ENCODE results near the gene TSPYL4. TPM values are rescaled to one million over a fixed set of nuclear protein-coding genes. Genes with fewer than 3 reads are reported as not detected.

Gene TSPYL4
- total RNA-seq, 4 donors from 2014 or later: 5.8 to 9.1 (median 7.2) TPM

DNA sequence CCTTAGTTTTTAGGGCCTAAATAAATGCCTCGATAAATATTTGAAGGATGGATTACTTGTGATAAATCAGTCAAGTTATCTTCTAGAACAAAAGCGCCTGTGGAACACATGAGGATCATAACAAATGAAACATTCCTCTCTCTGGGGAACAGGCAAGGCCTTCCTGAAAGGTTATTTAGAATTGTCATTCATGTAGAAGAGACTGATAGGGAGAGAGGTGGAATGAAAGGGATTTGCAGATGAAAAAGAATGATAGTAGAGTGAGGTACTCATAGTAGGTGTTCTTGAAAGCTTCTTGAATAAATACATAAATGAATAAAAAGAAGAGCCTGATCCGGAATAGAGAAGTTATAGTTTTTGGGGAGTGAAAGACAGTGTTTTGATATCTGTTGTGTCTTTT, 30.5 kb downstream of the TSPYL4 start:
- H3K4me3 ChIP-seq: no peak overlapping the region
- H3K27ac ChIP-seq: no peak overlapping the region
- H3K9me3 ChIP-seq: no peaks in the 10 kb centered on the region

DNA sequence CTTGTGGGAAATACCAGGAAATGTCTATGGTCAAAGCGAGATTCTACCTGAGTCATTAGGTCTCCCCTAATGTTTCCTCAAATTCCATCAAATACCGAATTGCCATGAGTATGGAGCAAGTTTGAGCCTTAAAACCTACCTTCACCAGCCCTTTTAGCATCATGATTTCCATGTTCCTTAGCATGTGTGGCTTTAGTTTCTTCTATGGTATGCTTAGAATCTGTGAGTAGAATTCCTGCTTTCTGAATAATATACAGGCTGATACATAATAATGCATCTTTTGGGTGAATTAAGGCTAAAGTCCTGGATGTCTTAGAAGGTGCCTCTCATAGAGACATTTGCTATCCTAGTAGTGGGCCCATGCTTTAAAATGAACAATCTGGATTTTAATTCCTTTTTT, 32.0 kb downstream of the TSPYL4 start:
- Histone ChIP-seq H3K27ac (no peak overlapping the region), H3K4me1 (no peaks in the 10 kb centered on the region), H3K9me3 (no peaks in the 10 kb centered on the region), H3K27me3 (no peaks in the 10 kb centered on the region), H3K4me3 (no peak overlapping the region), H3K36me3 (peaks cover 0 to 3% (median 0%) of the 10 kb centered on the region in 3 donors)
- DNase-seq: no peak
- TF ChIP-seq, protein P1, sequence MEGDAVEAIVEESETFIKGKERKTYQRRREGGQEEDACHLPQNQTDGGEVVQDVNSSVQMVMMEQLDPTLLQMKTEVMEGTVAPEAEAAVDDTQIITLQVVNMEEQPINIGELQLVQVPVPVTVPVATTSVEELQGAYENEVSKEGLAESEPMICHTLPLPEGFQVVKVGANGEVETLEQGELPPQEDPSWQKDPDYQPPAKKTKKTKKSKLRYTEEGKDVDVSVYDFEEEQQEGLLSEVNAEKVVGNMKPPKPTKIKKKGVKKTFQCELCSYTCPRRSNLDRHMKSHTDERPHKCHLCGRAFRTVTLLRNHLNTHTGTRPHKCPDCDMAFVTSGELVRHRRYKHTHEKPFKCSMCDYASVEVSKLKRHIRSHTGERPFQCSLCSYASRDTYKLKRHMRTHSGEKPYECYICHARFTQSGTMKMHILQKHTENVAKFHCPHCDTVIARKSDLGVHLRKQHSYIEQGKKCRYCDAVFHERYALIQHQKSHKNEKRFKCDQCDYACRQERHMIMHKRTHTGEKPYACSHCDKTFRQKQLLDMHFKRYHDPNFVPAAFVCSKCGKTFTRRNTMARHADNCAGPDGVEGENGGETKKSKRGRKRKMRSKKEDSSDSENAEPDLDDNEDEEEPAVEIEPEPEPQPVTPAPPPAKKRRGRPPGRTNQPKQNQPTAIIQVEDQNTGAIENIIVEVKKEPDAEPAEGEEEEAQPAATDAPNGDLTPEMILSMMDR (IDR thresholded peaks at IDR 0.05): no peak
- no peak for TF ChIP-seq POLR2A (IDR thresholded peaks at IDR 0.05)

More for the DNA sequence above, 30.5 kb downstream of the TSPYL4 start:
- TF ChIP-seq, protein P1 (IDR thresholded peaks at IDR 0.05): no peak
- no peak for TF ChIP-seq POLR2A (IDR thresholded peaks at IDR 0.05)
- Histone ChIP-seq H3K4me1 (no peaks in the 10 kb centered on the region), H3K36me3 (peaks cover 0 to 3% (median 0%) of the 10 kb centered on the region in 3 donors), H3K27me3 (no peaks in the 10 kb centered on the region)
- DNase-seq: no peak

DNA sequence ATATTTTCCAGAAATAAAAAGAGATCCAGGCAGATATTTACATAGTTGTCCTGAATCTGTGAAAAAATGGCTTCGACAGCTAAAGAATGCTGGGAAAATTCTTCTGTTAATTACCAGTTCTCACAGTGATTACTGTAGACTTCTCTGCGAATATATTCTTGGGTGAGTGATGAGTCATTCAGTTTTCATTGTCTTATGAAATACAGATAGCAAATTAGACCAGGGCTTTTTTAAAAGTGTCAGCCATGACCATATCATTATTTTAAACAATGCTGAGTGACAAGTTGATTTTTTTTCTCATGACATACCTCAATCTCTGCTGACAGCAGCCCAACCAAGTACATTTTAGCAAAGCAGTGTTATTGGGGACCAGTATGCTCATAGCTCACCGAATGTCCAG, 32.8 kb downstream of the TSPYL4 start:
- H3K4me1 ChIP-seq: no peaks in the 10 kb centered on the region
- H3K4me3 ChIP-seq: no peak overlapping the region
- peaks cover 0 to 3% (median 0%) of the 10 kb centered on the region in 3 donors for H3K36me3 ChIP-seq
- no peak overlapping the region for H3K27ac ChIP-seq
- H3K27me3 ChIP-seq: no peaks in the 10 kb centered on the region
- H3K9me3 ChIP-seq: no peaks in the 10 kb centered on the region
- DNase-seq: no peak
- TF ChIP-seq, protein P1 (IDR thresholded peaks at IDR 0.05): no peak
- no peak for TF ChIP-seq POLR2A (IDR thresholded peaks at IDR 0.05)

DNA sequence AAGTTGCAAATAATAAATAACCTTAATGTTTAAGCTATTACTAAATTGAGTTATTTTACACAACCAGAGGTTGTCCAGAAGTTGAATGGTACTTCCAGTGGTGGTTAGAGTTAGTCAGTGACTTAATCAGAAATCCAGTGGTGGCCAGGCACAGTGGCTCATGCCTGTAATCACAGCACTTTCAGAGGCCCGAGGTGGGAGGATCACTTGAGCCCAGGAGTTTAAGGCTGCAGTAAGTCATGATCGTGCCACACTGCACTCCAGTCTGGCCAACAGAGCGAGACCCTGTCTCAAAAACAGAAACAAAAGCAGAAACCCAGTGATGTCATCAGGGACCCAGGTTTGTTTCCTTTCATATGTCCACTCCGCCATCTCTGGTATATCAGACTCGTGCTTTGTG, 35.0 kb downstream of the TSPYL4 start:
- no peak for TF ChIP-seq POLR2A (IDR thresholded peaks at IDR 0.05)
- TF ChIP-seq, protein P1 (IDR thresholded peaks at IDR 0.05): no peak
- H3K27ac ChIP-seq: no peak overlapping the region
- H3K36me3 ChIP-seq: peaks cover 0 to 3% (median 0%) of the 10 kb centered on the region in 3 donors
- no peak for DNase-seq
- no peaks in the 10 kb centered on the region for H3K4me1 ChIP-seq
- H3K4me3 ChIP-seq: no peak overlapping the region
- H3K9me3 ChIP-seq: no peaks in the 10 kb centered on the region
- no peaks in the 10 kb centered on the region for H3K27me3 ChIP-seq

DNA sequence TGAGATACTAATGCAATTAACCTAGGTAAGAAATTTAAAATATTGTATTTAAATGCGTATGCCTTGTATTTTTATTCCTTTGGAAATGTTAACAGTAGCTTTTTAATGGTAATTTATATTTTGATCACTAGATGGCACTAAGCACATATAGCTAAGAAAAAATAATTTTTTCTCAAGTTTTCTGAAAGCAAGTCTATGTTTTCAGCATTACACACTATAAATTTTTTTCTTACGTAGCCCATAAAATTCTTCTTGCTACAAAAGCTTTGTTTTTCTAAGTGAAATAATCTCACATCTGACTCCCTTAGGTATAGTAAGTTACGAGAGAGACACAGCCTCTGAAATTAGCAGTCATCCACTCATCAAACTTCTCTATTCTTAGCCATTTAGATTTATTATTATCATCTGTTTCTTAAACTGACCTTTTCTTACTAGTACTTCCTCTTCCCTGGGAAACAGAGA, 35.7 kb downstream of the TSPYL4 start:
- peaks cover 0 to 3% (median 0%) of the 10 kb centered on the region in 3 donors for H3K36me3 ChIP-seq
- H3K4me1 ChIP-seq: no peaks in the 10 kb centered on the region
- DNase-seq: no peak
- no peaks in the 10 kb centered on the region for H3K9me3 ChIP-seq
- no peak overlapping the region for H3K27ac ChIP-seq
- H3K4me3 ChIP-seq: no peak overlapping the region
- no peaks in the 10 kb centered on the region for H3K27me3 ChIP-seq
- TF ChIP-seq POLR2A (IDR thresholded peaks at IDR 0.05): no peak
- TF ChIP-seq, protein P1 (IDR thresholded peaks at IDR 0.05): peak in 5 of 6 experiments; percentile 2 to 51 (median 26)

DNA sequence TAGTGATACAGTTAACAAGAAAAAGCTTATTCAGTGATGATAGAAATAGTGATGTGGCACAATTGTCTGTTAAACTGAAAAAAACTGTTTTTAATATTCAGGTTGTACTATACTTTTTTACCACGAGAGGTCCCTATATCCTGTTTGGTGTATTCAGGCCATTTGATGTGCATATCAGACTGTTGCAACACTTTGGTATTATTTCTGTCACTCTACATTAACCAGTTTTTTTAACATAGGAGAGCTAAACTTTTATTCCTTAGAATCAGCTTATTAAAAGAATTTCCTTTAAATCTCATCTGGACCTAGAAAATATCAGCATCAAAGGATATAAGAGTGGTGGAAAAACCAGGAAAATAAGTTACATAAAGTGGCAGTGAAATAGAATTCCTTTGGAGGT, 36.8 kb downstream of the TSPYL4 start:
- Histone ChIP-seq H3K4me1 (no peaks in the 10 kb centered on the region), H3K4me3 (no peak overlapping the region), H3K9me3 (no peaks in the 10 kb centered on the region), H3K27me3 (no peaks in the 10 kb centered on the region), H3K36me3 (peaks cover 0 to 3% (median 0%) of the 10 kb centered on the region in 3 donors), H3K27ac (no peak overlapping the region)
- no peak for TF ChIP-seq POLR2A (IDR thresholded peaks at IDR 0.05)
- TF ChIP-seq, protein P1 (IDR thresholded peaks at IDR 0.05): peak in 5 of 6 experiments; percentile 5 to 56 (median 49)
- no peak for DNase-seq

Data from Peyer's patch (tissue), 4 donors.